Glutamatergic neuron (in vitro differentiated cells): ENCODE data around the gene PLAGL1. TPM values are rescaled to one million over a fixed set of nuclear protein-coding genes. Genes with fewer than 3 reads are reported as not detected.

Experiments
- DNase-seq: peaks from one replicate; pipeline ENCODE4 v3.0.0; 2022
- H3K27ac Mint-ChIP-seq: one replicate; pipeline ENCODE4 v1.8.0; 2020; ENCODE audit warnings: mild to moderate bottlenecking, mixed read lengths, inconsistent platforms; ENCODE audit not compliant: unreplicated experiment
- H3K27me3 Mint-ChIP-seq: one replicate; pipeline ENCODE4 v1.8.0; 2020; ENCODE audit warnings: mild to moderate bottlenecking, moderate library complexity, mixed read lengths, inconsistent platforms; ENCODE audit not compliant: unreplicated experiment
- H3K36me3 Mint-ChIP-seq: one replicate; pipeline ENCODE4 v1.8.0; 2020; ENCODE audit warnings: mild to moderate bottlenecking, mixed read lengths, inconsistent platforms; ENCODE audit not compliant: unreplicated experiment
- H3K4me1 Mint-ChIP-seq: one replicate; pipeline ENCODE4 v1.8.0; 2020; ENCODE audit warnings: mild to moderate bottlenecking, low read depth, mixed read lengths, inconsistent platforms; ENCODE audit not compliant: unreplicated experiment
- H3K4me3 Mint-ChIP-seq: one replicate; pipeline ENCODE4 v1.8.0; 2020; ENCODE audit warnings: mild to moderate bottlenecking, mixed read lengths, inconsistent platforms; ENCODE audit not compliant: unreplicated experiment
- H3K9me3 Mint-ChIP-seq: one replicate; pipeline ENCODE4 v1.8.0; 2020; ENCODE audit warnings: mild to moderate bottlenecking, moderate library complexity, mixed read lengths, inconsistent platforms; ENCODE audit not compliant: unreplicated experiment
- CTCF ChIP-seq: fragments of 200-600 bp; sonication (generic); IDR thresholded peaks from one replicate; pipeline ENCODE4 v1.5.0; 2021; ENCODE audit not compliant: partially characterized antibody, unreplicated experiment
- total RNA-seq: library from RNA; stranded (reverse); fragmentation: NEBNext Ultra II Directional; extraction: Animal tissue kit (Norgen Biotek cat#: 25700); gene quantifications from one replicate; pipeline ENCODE4 v1.2.1, GENCODE V29; 2021; ENCODE audit not compliant: unreplicated experiment

PLAGL1 gene
- total RNA-seq, 1 donor from 2014 or later = 0.69 TPM

GRCh38 chr6:143901885-143902750 is 105.9 kb downstream of the PLAGL1 start:
- Mint-ChIP-seq H3K4me1 (no peaks in the 10 kb centered on the region), H3K9me3 (no peaks in the 10 kb centered on the region), H3K36me3 (no peaks in the 10 kb centered on the region), H3K4me3 (no peak overlapping the region), H3K27ac (no peak overlapping the region), H3K27me3 (no peaks in the 10 kb centered on the region)
- no peak for TF ChIP-seq CTCF
- DNase-seq = no peak

GRCh38 chr6:143900358-143900757 is 107.7 kb downstream of the PLAGL1 start:
- H3K27me3 Mint-ChIP-seq = no peaks in the 10 kb centered on the region
- DNase-seq = no peak
- no peaks in the 10 kb centered on the region for H3K36me3 Mint-ChIP-seq
- H3K4me3 Mint-ChIP-seq = no peak overlapping the region
- H3K4me1 Mint-ChIP-seq = no peaks in the 10 kb centered on the region
- no peaks in the 10 kb centered on the region for H3K9me3 Mint-ChIP-seq
- H3K27ac Mint-ChIP-seq = no peak overlapping the region
- TF ChIP-seq CTCF = no peak

GRCh38 chr6:143896126-143896860 is 111.8 kb downstream of the PLAGL1 start:
- no peak for TF ChIP-seq CTCF
- DNase-seq = no peak
- Mint-ChIP-seq H3K4me3 (no peak overlapping the region), H3K27me3 (no peaks in the 10 kb centered on the region), H3K36me3 (no peaks in the 10 kb centered on the region), H3K4me1 (no peaks in the 10 kb centered on the region), H3K9me3 (no peaks in the 10 kb centered on the region), H3K27ac (no peak overlapping the region)

GRCh38 chr6:143894655-143895054 is 113.4 kb downstream of the PLAGL1 start:
- H3K27me3 Mint-ChIP-seq = no peaks in the 10 kb centered on the region
- no peak overlapping the region for H3K4me3 Mint-ChIP-seq
- no peaks in the 10 kb centered on the region for H3K9me3 Mint-ChIP-seq
- no peak for DNase-seq
- H3K36me3 Mint-ChIP-seq = no peaks in the 10 kb centered on the region
- H3K4me1 Mint-ChIP-seq = no peaks in the 10 kb centered on the region
- no peak for TF ChIP-seq CTCF
- H3K27ac Mint-ChIP-seq = no peak overlapping the region

Other genes with a start within 250 kb of the PLAGL1 start
- 17.0 TPM for gene LTV1, start 164.9 kb downstream of the PLAGL1 start, total RNA-seq
- not detected for gene ZC2HC1B, start 143.8 kb downstream of the PLAGL1 start, total RNA-seq
- 98.0 TPM for gene SF3B5, start 87.3 kb upstream of the PLAGL1 start, total RNA-seq
- not detected for gene STX11, start 142.3 kb upstream of the PLAGL1 start, total RNA-seq